Measurements from ENCODE around the gene SPOCK1.

- TF ChIP-seq CTCF (IDR thresholded peaks at IDR 0.05; ENCODE audit: borderline replicate concordance, extremely low read depth, low read length, poor library complexity, severe bottlenecking) (no peak), EZH2 (IDR thresholded peaks at IDR 0.05; ENCODE audit: borderline replicate concordance, low read depth, low read length, severe bottlenecking) (no peak)
Measured at GRCh38 chr5:137071526-137071925, 427.6 kb downstream of the SPOCK1 start.
